Glomerular endothelial cell (primary cell): ENCODE data around the gene SLC3A2. TPM values are rescaled to one million over a fixed set of nuclear protein-coding genes. Genes with fewer than 3 reads are reported as not detected.
"Not testable (repeated sequence)": the region's sequence is repeated elsewhere in the genome, so short reads cannot be mapped to it uniquely, and the experiment has no call there.

ENCODE experiments used
- DNase-seq: peaks from one replicate; pipeline ENCODE4 v3.0.0-alpha.2; 2011; ENCODE audit warnings: low read depth, low spot score; ENCODE audit errors: extremely low read depth
- total RNA-seq: library from RNA; depleted of rRNA; stranded (reverse); fragments of >200 nt; gene quantifications from 2 replicates; pipeline ENCODE4 v1.2.3, GENCODE V29; 2015

The SLC3A2 gene
- 128 and 157 TPM in 2 replicates for total RNA-seq

GRCh38 chr11:62880803-62881578 lies at the start of gene SLC3A2:
Gene SLC3A2 (plus strand): TSS chr11:62880896. CDS start chr11:62881024, 128 bp downstream.
- DNase-seq, result no peak

- DNase-seq, result no peak
Measured at GRCh38 chr11:62830904-62831519, 49.7 kb upstream of the SLC3A2 start.

- peak; percentile 94 for DNase-seq
Measured at GRCh38 chr11:62831520-62832335, 49.0 kb upstream of the SLC3A2 start, which contains the start of gene STX5. Gene STX5 (minus strand): TSS chr11:62832051. CDS start chr11:62831243, 808 bp downstream.

GRCh38 chr11:62832336-62833234 lies 48.1 kb upstream of the SLC3A2 start, which contains the start of gene TEX54:
Gene TEX54 (minus strand): TSS chr11:62832841.
- no peak for DNase-seq

GRCh38 chr11:62835336-62835735 lies 45.4 kb upstream of the SLC3A2 start:
- no peak for DNase-seq

GRCh38 chr11:62839050-62839945 lies 41.4 kb upstream of the SLC3A2 start, which contains the start of gene WDR74:
Gene WDR74 (minus strand): TSS chr11:62839590. CDS start chr11:62839570, 20 bp downstream.
- no peak for DNase-seq

GRCh38 chr11:62840721-62841360 lies 39.9 kb upstream of the SLC3A2 start:
- DNase-seq, result not testable (repeated sequence)

GRCh38 chr11:62841361-62842170 lies 39.1 kb upstream of the SLC3A2 start:
- DNase-seq, result peak; percentile 98

GRCh38 chr11:62842171-62842741 lies 38.4 kb upstream of the SLC3A2 start:
- DNase-seq, result no peak

- DNase-seq, result not testable (repeated sequence)
Measured at GRCh38 chr11:62842891-62843290, 37.8 kb upstream of the SLC3A2 start.

GRCh38 chr11:62843466-62843865 lies 37.2 kb upstream of the SLC3A2 start:
- DNase-seq, result no peak

- DNase-seq, result no peak
Measured at GRCh38 chr11:62844154-62844553, 36.5 kb upstream of the SLC3A2 start.

- no peak for DNase-seq
Measured at GRCh38 chr11:62846177-62846576, 34.5 kb upstream of the SLC3A2 start.

GRCh38 chr11:62847767-62848314 lies 32.9 kb upstream of the SLC3A2 start:
- DNase-seq, result no peak

- DNase-seq, result no peak
Measured at GRCh38 chr11:62850911-62851806, 29.5 kb upstream of the SLC3A2 start.
